MM.1S (cell line): ENCODE data around the gene FXYD3.

ENCODE experiments used
- EZH2 ChIP-seq: fragments of 300-600 bp; sonication (generic); optimal IDR thresholded peaks from 2 replicates; pipeline ENCODE3; 2017; ENCODE audit warnings: low read depth, mild to moderate bottlenecking, antibody characterized with exemption, low read length, mixed read lengths
- TF ChIP-seq, protein P1 (sequence below): fragments of 300-600 bp; sonication (generic); IDR thresholded peaks from 2 replicates; pipeline ENCODE4 v1.5.1; 2016; ENCODE audit warnings: antibody characterized with exemption, low read length, mixed read lengths

DNA sequence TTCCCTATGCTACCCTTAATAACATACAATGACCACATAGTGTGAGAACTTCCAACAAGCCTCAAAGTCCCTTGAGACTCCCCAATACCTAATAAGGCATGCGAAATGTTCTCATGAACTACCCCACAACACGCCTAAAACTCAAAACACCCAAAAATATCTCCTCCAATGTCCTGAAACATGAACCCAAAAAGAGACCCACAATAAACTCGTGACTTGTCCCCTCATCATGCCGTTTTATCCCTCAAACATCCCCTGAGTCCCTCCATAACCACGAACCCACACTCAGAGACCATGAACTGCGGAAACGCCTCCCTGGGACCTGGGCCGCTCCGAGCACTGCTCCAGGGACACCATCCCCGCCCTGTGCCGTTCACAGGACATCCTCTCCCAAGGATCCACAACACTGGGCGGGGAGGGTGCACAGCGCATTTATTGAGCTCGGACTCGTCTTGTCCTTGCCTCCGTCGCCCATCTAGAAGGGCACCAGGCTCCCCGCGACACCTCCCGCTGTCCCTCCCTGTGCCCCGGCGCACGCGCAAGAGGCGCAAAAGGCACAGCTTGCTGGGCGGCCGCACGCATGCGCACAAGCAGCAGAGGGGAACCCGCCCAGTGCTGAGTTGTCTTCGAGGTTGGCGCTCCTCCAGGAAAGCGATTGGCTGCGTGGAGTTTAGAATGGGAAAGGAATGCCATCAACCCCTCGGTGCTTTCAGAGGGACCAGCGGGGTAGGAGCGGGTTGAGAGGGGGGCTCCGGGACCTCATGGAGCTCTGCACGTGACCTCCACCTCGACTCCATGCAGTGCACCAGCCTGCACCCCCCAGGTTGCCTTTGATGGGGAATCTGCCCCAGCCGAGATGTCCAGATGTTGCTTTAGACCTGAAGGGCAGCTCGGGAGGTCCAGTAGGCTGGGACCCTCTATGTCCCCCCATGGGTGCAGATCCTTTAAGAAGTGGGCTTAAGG lies 8.8 kb downstream of the FXYD3 start:
- TF ChIP-seq, protein P1, sequence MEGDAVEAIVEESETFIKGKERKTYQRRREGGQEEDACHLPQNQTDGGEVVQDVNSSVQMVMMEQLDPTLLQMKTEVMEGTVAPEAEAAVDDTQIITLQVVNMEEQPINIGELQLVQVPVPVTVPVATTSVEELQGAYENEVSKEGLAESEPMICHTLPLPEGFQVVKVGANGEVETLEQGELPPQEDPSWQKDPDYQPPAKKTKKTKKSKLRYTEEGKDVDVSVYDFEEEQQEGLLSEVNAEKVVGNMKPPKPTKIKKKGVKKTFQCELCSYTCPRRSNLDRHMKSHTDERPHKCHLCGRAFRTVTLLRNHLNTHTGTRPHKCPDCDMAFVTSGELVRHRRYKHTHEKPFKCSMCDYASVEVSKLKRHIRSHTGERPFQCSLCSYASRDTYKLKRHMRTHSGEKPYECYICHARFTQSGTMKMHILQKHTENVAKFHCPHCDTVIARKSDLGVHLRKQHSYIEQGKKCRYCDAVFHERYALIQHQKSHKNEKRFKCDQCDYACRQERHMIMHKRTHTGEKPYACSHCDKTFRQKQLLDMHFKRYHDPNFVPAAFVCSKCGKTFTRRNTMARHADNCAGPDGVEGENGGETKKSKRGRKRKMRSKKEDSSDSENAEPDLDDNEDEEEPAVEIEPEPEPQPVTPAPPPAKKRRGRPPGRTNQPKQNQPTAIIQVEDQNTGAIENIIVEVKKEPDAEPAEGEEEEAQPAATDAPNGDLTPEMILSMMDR = no peak
- no peak for TF ChIP-seq EZH2
